ENCODE results near the gene GRM2. TPM values are rescaled to one million over a fixed set of nuclear protein-coding genes. Genes with fewer than 3 reads are reported as not detected.

Gene GRM2
- total and polyA plus RNA-seq, 2 donors (not counting 1 experiment from before 2014, with no cell fraction given), result under 0.01 to 0.06 TPM

DNA sequence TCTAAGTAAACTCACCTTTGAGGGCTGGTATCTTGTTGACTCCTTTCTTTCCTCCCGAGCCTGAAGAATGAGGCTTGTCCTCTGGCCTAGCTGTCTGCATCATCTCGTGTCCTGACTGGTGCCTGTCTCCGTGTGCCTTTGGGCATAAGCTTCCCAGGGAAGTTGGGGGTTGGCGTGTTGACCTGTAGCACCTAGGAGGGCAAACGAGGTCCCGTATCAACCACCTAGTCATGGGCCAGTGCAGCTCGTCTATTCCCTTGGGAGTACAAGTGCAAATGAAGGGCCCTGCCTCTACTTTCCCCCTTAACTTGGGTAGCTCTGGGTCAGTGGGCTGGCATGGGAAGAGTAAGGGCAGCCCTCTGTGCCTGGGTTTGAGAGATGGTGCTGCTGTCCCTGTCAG, 27.1 kb upstream of the GRM2 start:
- no peak overlapping the region for H2AFZ ChIP-seq (ENCODE audit: low read length)
- no peak for DNase-seq (ENCODE audit: low read depth in 2 of 2)
- no peaks in the 10 kb centered on the region for H4K20me1 ChIP-seq (ENCODE audit: control insufficient read depth, extremely low read depth, insufficient read depth, low read length)
- H3K4me2 ChIP-seq (ENCODE audit: extremely low read depth, insufficient read depth, low read length), result no peak overlapping the region
- H3K4me1 ChIP-seq (ENCODE audit: control insufficient read depth, extremely low read depth, insufficient read depth, low read length), result no peaks in the 10 kb centered on the region
- no peaks in the 10 kb centered on the region for H3K79me2 ChIP-seq (ENCODE audit: control insufficient read depth, insufficient read depth, low read length)
- no peaks in the 10 kb centered on the region for H3K27me3 ChIP-seq (ENCODE audit: control insufficient read depth, insufficient read depth, low read length)
- no peak overlapping the region for H3K9ac ChIP-seq (ENCODE audit: insufficient read depth, low read length)
- no peak for TF ChIP-seq EZH2 (IDR thresholded peaks at IDR 0.05; ENCODE audit: low read length, missing control alignments)
- TF ChIP-seq, protein P1, sequence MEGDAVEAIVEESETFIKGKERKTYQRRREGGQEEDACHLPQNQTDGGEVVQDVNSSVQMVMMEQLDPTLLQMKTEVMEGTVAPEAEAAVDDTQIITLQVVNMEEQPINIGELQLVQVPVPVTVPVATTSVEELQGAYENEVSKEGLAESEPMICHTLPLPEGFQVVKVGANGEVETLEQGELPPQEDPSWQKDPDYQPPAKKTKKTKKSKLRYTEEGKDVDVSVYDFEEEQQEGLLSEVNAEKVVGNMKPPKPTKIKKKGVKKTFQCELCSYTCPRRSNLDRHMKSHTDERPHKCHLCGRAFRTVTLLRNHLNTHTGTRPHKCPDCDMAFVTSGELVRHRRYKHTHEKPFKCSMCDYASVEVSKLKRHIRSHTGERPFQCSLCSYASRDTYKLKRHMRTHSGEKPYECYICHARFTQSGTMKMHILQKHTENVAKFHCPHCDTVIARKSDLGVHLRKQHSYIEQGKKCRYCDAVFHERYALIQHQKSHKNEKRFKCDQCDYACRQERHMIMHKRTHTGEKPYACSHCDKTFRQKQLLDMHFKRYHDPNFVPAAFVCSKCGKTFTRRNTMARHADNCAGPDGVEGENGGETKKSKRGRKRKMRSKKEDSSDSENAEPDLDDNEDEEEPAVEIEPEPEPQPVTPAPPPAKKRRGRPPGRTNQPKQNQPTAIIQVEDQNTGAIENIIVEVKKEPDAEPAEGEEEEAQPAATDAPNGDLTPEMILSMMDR (conservative IDR thresholded peaks at IDR 0.05 in 1 of 2, IDR thresholded peaks at IDR 0.05 in 1 of 2; ENCODE audit: low read depth in 1 of 2, low read length in 2 of 2), result no peak
- no peak overlapping the region for H3K27ac ChIP-seq (ENCODE audit: insufficient read depth, low read length)
- H3K4me3 ChIP-seq (replicated peaks in 1 of 4; ENCODE audit: control extremely low read depth in 1 of 4, insufficient read depth in 1 of 4, low read depth in 3 of 4, low read length in 4 of 4), result no peak overlapping the region
- H3K36me3 ChIP-seq (ENCODE audit: control insufficient read depth, insufficient read depth, low read length), result peaks cover 6% of the 10 kb centered on the region
- no peaks in the 10 kb centered on the region for H3K9me3 ChIP-seq (ENCODE audit: control insufficient read depth, insufficient read depth, low read depth, low read length)

DNA sequence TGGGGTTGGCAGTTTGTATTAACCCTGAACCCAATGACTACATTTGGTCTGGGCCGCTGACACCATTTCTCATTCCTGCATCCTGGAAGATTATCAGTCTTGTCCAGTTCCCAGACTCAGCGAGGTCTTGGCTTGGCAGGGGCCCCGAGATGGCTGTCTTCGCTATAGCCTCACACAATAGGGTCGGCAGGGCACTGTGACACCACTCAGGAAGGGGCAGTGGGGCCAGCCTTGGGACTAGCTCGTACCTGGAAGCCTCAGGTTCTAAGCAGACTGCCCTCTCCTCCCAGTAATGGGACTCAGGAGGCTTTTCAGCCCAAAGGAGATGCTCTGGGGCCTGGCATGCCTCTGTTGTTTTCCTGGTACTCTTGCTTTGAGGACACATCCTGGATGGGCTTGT, 26.7 kb upstream of the GRM2 start:
- H3K79me2 ChIP-seq (ENCODE audit: control insufficient read depth, insufficient read depth, low read length), result no peaks in the 10 kb centered on the region
- DNase-seq (ENCODE audit: low read depth in 2 of 2), result no peak

DNA sequence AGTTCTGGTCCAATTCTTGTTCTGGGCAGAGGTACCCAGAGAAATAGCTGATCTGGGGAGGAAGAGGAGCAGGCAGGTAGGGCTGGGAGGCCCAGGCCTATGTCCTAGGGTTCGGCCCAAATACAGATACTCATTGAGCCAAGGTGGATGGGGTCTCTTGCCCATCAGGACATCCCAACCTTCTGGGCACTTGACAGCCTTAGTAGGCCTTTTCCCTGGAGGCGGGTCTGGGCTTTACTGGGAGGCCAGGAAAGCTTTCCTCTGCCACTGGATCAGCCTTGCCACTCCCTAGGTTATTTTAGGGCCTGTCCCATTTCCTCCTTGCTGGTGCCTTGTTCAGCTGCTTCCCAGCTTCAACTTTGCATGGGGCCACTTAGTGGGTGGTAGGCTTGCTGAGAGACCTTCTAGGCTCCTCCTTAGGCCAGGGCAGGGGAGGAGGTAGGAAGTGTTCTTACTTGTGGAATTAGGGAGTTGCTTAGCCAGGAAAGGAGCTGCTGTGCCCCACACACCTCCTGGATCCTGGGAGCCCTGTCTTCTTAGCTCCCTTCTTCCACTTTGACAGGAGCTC, 26.1 kb upstream of the GRM2 start:
- no peak for TF ChIP-seq EZH2 (IDR thresholded peaks at IDR 0.05; ENCODE audit: low read length, missing control alignments)
- TF ChIP-seq, protein P1 (conservative IDR thresholded peaks at IDR 0.05 in 1 of 2, IDR thresholded peaks at IDR 0.05 in 1 of 2; ENCODE audit: low read depth in 1 of 2, low read length in 2 of 2), result no peak
- Histone ChIP-seq H3K36me3 (ENCODE audit: control insufficient read depth, insufficient read depth, low read length) (peaks cover 6% of the 10 kb centered on the region), H3K4me1 (ENCODE audit: control insufficient read depth, extremely low read depth, insufficient read depth, low read length) (no peaks in the 10 kb centered on the region), H3K79me2 (ENCODE audit: control insufficient read depth, insufficient read depth, low read length) (no peaks in the 10 kb centered on the region), H3K9ac (ENCODE audit: insufficient read depth, low read length) (peak overlapping the region; percentile 2), H3K9me3 (ENCODE audit: control insufficient read depth, insufficient read depth, low read depth, low read length) (no peaks in the 10 kb centered on the region), H3K27ac (ENCODE audit: insufficient read depth, low read length) (no peak overlapping the region), H4K20me1 (ENCODE audit: control insufficient read depth, extremely low read depth, insufficient read depth, low read length) (no peaks in the 10 kb centered on the region), H3K27me3 (ENCODE audit: control insufficient read depth, insufficient read depth, low read length) (no peaks in the 10 kb centered on the region), H3K4me3 (replicated peaks in 1 of 4; ENCODE audit: control extremely low read depth in 1 of 4, insufficient read depth in 1 of 4, low read depth in 3 of 4, low read length in 4 of 4) (no peak overlapping the region), H3K4me2 (ENCODE audit: extremely low read depth, insufficient read depth, low read length) (no peak overlapping the region), H2AFZ (ENCODE audit: low read length) (no peak overlapping the region)
- DNase-seq (ENCODE audit: low read depth in 2 of 2), result no peak

More for the DNA sequence above, 26.7 kb upstream of the GRM2 start:
- no peak overlapping the region for H3K27ac ChIP-seq (ENCODE audit: insufficient read depth, low read length)
- TF ChIP-seq EZH2 (IDR thresholded peaks at IDR 0.05; ENCODE audit: low read length, missing control alignments), result no peak
- TF ChIP-seq, protein P1 (conservative IDR thresholded peaks at IDR 0.05 in 1 of 2, IDR thresholded peaks at IDR 0.05 in 1 of 2; ENCODE audit: low read depth in 1 of 2, low read length in 2 of 2), result no peak
- no peak overlapping the region for H3K9ac ChIP-seq (ENCODE audit: insufficient read depth, low read length)
- no peak overlapping the region for H2AFZ ChIP-seq (ENCODE audit: low read length)
- no peaks in the 10 kb centered on the region for H3K27me3 ChIP-seq (ENCODE audit: control insufficient read depth, insufficient read depth, low read length)
- no peaks in the 10 kb centered on the region for H3K4me1 ChIP-seq (ENCODE audit: control insufficient read depth, extremely low read depth, insufficient read depth, low read length)
- H3K4me2 ChIP-seq (ENCODE audit: extremely low read depth, insufficient read depth, low read length), result no peak overlapping the region
- H3K9me3 ChIP-seq (ENCODE audit: control insufficient read depth, insufficient read depth, low read depth, low read length), result no peaks in the 10 kb centered on the region
- peaks cover 6% of the 10 kb centered on the region for H3K36me3 ChIP-seq (ENCODE audit: control insufficient read depth, insufficient read depth, low read length)
- H4K20me1 ChIP-seq (ENCODE audit: control insufficient read depth, extremely low read depth, insufficient read depth, low read length), result no peaks in the 10 kb centered on the region
- H3K4me3 ChIP-seq (replicated peaks in 1 of 4; ENCODE audit: control extremely low read depth in 1 of 4, insufficient read depth in 1 of 4, low read depth in 3 of 4, low read length in 4 of 4), result no peak overlapping the region

Measured in fibroblast of lung (primary cell).